ENCODE results near the gene CDH23.

Gene CDH23

GRCh38 chr10:71643904-71644303, 247.2 kb downstream of the CDH23 start:
- no peak for DNase-seq (ENCODE audit: low read depth)

- DNase-seq (ENCODE audit: low read depth) = no peak
Measured at GRCh38 chr10:71644307-71645180, 247.8 kb downstream of the CDH23 start.

- no peak for DNase-seq (ENCODE audit: low read depth)
Measured at GRCh38 chr10:71645185-71645584, 248.5 kb downstream of the CDH23 start.

GRCh38 chr10:71646037-71646436, 249.3 kb downstream of the CDH23 start:
- DNase-seq (ENCODE audit: low read depth) = no peak

- no peak for DNase-seq (ENCODE audit: low read depth)
Measured at GRCh38 chr10:71646592-71647292, 250.0 kb downstream of the CDH23 start.

GRCh38 chr10:71647526-71648253, 251.0 kb downstream of the CDH23 start:
- DNase-seq (ENCODE audit: low read depth) = no peak

GRCh38 chr10:71648254-71648932, 251.7 kb downstream of the CDH23 start:
- DNase-seq (ENCODE audit: low read depth) = no peak

- no peak for DNase-seq (ENCODE audit: low read depth)
Measured at GRCh38 chr10:71648933-71649320, 252.2 kb downstream of the CDH23 start.

GRCh38 chr10:71649631-71650030, 252.9 kb downstream of the CDH23 start:
- no peak for DNase-seq (ENCODE audit: low read depth)

GRCh38 chr10:71650397-71650796, 253.7 kb downstream of the CDH23 start:
- DNase-seq (ENCODE audit: low read depth) = no peak

- DNase-seq (ENCODE audit: low read depth) = no peak
Measured at GRCh38 chr10:71651428-71651827, 254.7 kb downstream of the CDH23 start.

- DNase-seq (ENCODE audit: low read depth) = no peak
Measured at GRCh38 chr10:71651928-71652327, 255.2 kb downstream of the CDH23 start.

- DNase-seq (ENCODE audit: low read depth) = no peak
Measured at GRCh38 chr10:71653044-71653443, 256.3 kb downstream of the CDH23 start.

- no peak for DNase-seq (ENCODE audit: low read depth)
Measured at GRCh38 chr10:71656220-71656619, 259.5 kb downstream of the CDH23 start.

- no peak for DNase-seq (ENCODE audit: low read depth)
Measured at GRCh38 chr10:71657604-71658466, 261.1 kb downstream of the CDH23 start.

GRCh38 chr10:71658467-71658745, 261.7 kb downstream of the CDH23 start:
- no peak for DNase-seq (ENCODE audit: low read depth)

GRCh38 chr10:71659111-71659634, 262.5 kb downstream of the CDH23 start:
- DNase-seq (ENCODE audit: low read depth) = no peak

GRCh38 chr10:71659737-71660136, 263.0 kb downstream of the CDH23 start:
- DNase-seq (ENCODE audit: low read depth) = no peak

- no peak for DNase-seq (ENCODE audit: low read depth)
Measured at GRCh38 chr10:71660313-71660712, 263.6 kb downstream of the CDH23 start.

GRCh38 chr10:71661060-71661622, 264.4 kb downstream of the CDH23 start:
- DNase-seq (ENCODE audit: low read depth) = no peak
